WTC11 (cell line): ENCODE measurements around the gene CSF1R. TPM values are rescaled to one million over a fixed set of nuclear protein-coding genes. Genes with fewer than 3 reads are reported as not detected.

Source experiments
- ATAC-seq: fragments of 200-7000 bp; cut with Tn5 transposase; 2 replicates; pipeline ENCODE4 v1.10.0; 2021; ENCODE audit warnings: mild to moderate bottlenecking, moderate library complexity
- CTCF ChIA-PET: fragments of 300-600 bp; sonication (Branson Sonifier 250); formaldehyde crosslinking; loops from one replicate; lab custom pipeline; 2021; ENCODE audit warnings: antibody characterized with exemption; lab: Charles Lee
- POLR2A ChIA-PET: fragments of 350-600 bp; sonication (Branson Sonifier 250); formaldehyde crosslinking; loops from one replicate; lab custom pipeline; 2021; ENCODE audit warnings: antibody characterized with exemption; lab: Charles Lee
- DNase-seq: peaks from one replicate; pipeline ENCODE4 v3.0.0; 2021; ENCODE audit warnings: low spot score
- H3K27ac Mint-ChIP-seq: 2 replicates; pipeline ENCODE4 v1.8.0; 2021; ENCODE audit warnings: mixed read lengths
- H3K27me3 Mint-ChIP-seq: 2 replicates; pipeline ENCODE4 v1.8.0; 2021; ENCODE audit warnings: low read depth, mild to moderate bottlenecking, moderate library complexity, mixed read lengths
- H3K36me3 Mint-ChIP-seq: 2 replicates; pipeline ENCODE4 v1.8.0; 2021; ENCODE audit warnings: mixed read lengths
- H3K4me1 Mint-ChIP-seq: 2 replicates; pipeline ENCODE4 v1.8.0; 2022; ENCODE audit warnings: mixed read lengths
- H3K4me3 Mint-ChIP-seq: 2 replicates; pipeline ENCODE4 v1.8.0; 2021; ENCODE audit warnings: mild to moderate bottlenecking, moderate library complexity, mixed read lengths
- H3K9me3 Mint-ChIP-seq: 2 replicates; pipeline ENCODE4 v1.8.0; 2021; ENCODE audit warnings: mixed read lengths
- AFF4 ChIP-seq: sonication (generic); formaldehyde crosslinking; IDR thresholded peaks from 2 replicates; pipeline ENCODE4 v1.8.1; 2023; ENCODE audit warnings: mild to moderate bottlenecking, missing genetic modification reagents, borderline replicate concordance
- ATF6 ChIP-seq: sonication (generic); formaldehyde crosslinking; IDR thresholded peaks from 2 replicates; pipeline ENCODE4 v1.8.1; 2023; ENCODE audit warnings: mild to moderate bottlenecking, missing genetic modification reagents
- CBFB ChIP-seq: sonication (generic); formaldehyde crosslinking; IDR thresholded peaks from 2 replicates; pipeline ENCODE4 v1.8.1; 2022; ENCODE audit warnings: mild to moderate bottlenecking, low read depth, missing genetic modification reagents
- CREB1 ChIP-seq: sonication (generic); formaldehyde crosslinking; IDR thresholded peaks from 2 replicates; pipeline ENCODE4 v1.8.0; 2023; ENCODE audit warnings: mild to moderate bottlenecking, missing genetic modification reagents
- E2F5 ChIP-seq: sonication (generic); formaldehyde crosslinking; IDR thresholded peaks from 2 replicates; pipeline ENCODE4 v1.8.1; 2022; ENCODE audit warnings: mild to moderate bottlenecking, moderate library complexity, missing genetic modification reagents
- FOXJ3 ChIP-seq: sonication (generic); formaldehyde crosslinking; IDR thresholded peaks from 2 replicates; pipeline ENCODE4 v1.9.0; 2021; ENCODE audit warnings: missing genetic modification reagents, mild to moderate bottlenecking, borderline replicate concordance
- FOXP4 ChIP-seq: sonication (generic); formaldehyde crosslinking; IDR thresholded peaks from 2 replicates; pipeline ENCODE4 v1.8.0; 2022; ENCODE audit warnings: mild to moderate bottlenecking, missing genetic modification reagents
- JUN ChIP-seq: sonication (generic); formaldehyde crosslinking; IDR thresholded peaks from 2 replicates; pipeline ENCODE4 v1.8.0; 2023; ENCODE audit warnings: mild to moderate bottlenecking, missing genetic modification reagents
- MAX ChIP-seq: sonication (generic); formaldehyde crosslinking; IDR thresholded peaks from 2 replicates; pipeline ENCODE4 v1.8.0; 2022; ENCODE audit warnings: mild to moderate bottlenecking, missing genetic modification reagents
- MLX ChIP-seq: sonication (generic); formaldehyde crosslinking; IDR thresholded peaks from 2 replicates; pipeline ENCODE4 v1.8.1; 2023; ENCODE audit warnings: mild to moderate bottlenecking, missing genetic modification reagents, moderate library complexity
- NFE2L1 ChIP-seq: sonication (generic); formaldehyde crosslinking; IDR thresholded peaks from 2 replicates; pipeline ENCODE4 v1.8.1; 2023; ENCODE audit warnings: missing genetic modification reagents
- NFYB ChIP-seq: sonication (generic); formaldehyde crosslinking; conservative IDR thresholded peaks from 2 replicates; pipeline ENCODE4 v1.8.0; 2022; ENCODE audit warnings: low read depth, missing genetic modification reagents
- NR2C2 ChIP-seq: sonication (generic); formaldehyde crosslinking; IDR thresholded peaks from 2 replicates; pipeline ENCODE4 v1.8.0; 2022; ENCODE audit warnings: mild to moderate bottlenecking, missing genetic modification reagents
- PRRX2 ChIP-seq: fragments of 250-450 bp; sonication (Bioruptor Pico); IDR thresholded peaks from 2 replicates; pipeline ENCODE4 v1.8.0; 2021; ENCODE audit warnings: mild to moderate bottlenecking
- TEAD4 ChIP-seq: sonication (generic); formaldehyde crosslinking; IDR thresholded peaks from 2 replicates; pipeline ENCODE4 v1.8.0; 2022; ENCODE audit warnings: mild to moderate bottlenecking, missing genetic modification reagents
- USF2 ChIP-seq: sonication (generic); formaldehyde crosslinking; IDR thresholded peaks from 2 replicates; pipeline ENCODE4 v1.8.1; 2023; ENCODE audit warnings: mild to moderate bottlenecking, missing genetic modification reagents, moderate library complexity
- ZNF232 ChIP-seq: sonication (generic); formaldehyde crosslinking; IDR thresholded peaks from 2 replicates; pipeline ENCODE4 v1.8.0; 2022; ENCODE audit warnings: mild to moderate bottlenecking, missing genetic modification reagents
- ZNF317 ChIP-seq: sonication (generic); formaldehyde crosslinking; IDR thresholded peaks from 2 replicates; pipeline ENCODE4 v1.8.1; 2023; ENCODE audit warnings: low read depth, mild to moderate bottlenecking, moderate library complexity, missing genetic modification reagents, borderline replicate concordance
- ZNF425 ChIP-seq: fragments of 250-450 bp; sonication (Bioruptor Pico); conservative IDR thresholded peaks from 2 replicates; pipeline ENCODE4 v1.9.0; 2021; ENCODE audit warnings: mild to moderate bottlenecking
- total RNA-seq: library from RNA; stranded (reverse); gene quantifications from 3 replicates; pipeline ENCODE4 v1.2.3, GENCODE V29; 2021

The CSF1R gene
- total RNA-seq, 1 experiment from 2014 or later = 0.20 TPM

GRCh38 chr5:150063638-150064037, 22.7 kb downstream of the CSF1R start:
- ATAC-seq = no peak
- Mint-ChIP-seq H3K27me3 (peaks cover 3% of the 10 kb centered on the region), H3K27ac (no peak overlapping the region), H3K9me3 (no peaks in the 10 kb centered on the region), H3K36me3 (no peaks in the 10 kb centered on the region), H3K4me3 (no peak overlapping the region), H3K4me1 (peaks cover under 1% of the 10 kb centered on the region)
- DNase-seq = no peak
- ChIA-PET CTCF (interaction anchor here (0.7 to 2.2 kb wide), 6 partner anchors 12 to 397 kb away, joined by 3 to 6 read pairs (median 4); no protein-coding TSS in a partner anchor), POLR2A (no interaction called here)
- TF ChIP-seq MLX (CRISPR knock-in tag) (no peak), TEAD4 (CRISPR knock-in tag) (no peak), CBFB (CRISPR knock-in tag) (no peak), E2F5 (CRISPR knock-in tag) (no peak), USF2 (CRISPR knock-in tag) (no peak), NR2C2 (CRISPR knock-in tag) (no peak), AFF4 (no peak), MAX (no peak), ZNF232 (CRISPR knock-in tag) (no peak), ZNF425 (CRISPR knock-in tag) (no peak), FOXJ3 (CRISPR knock-in tag) (no peak), FOXP4 (CRISPR knock-in tag) (no peak), ZNF317 (CRISPR knock-in tag) (no peak), PRRX2 (CRISPR knock-in tag) (no peak), JUN (CRISPR knock-in tag) (no peak), CREB1 (no peak), NFE2L1 (CRISPR knock-in tag) (no peak), ATF6 (CRISPR knock-in tag) (no peak), NFYB (CRISPR knock-in tag) (no peak)
